ENCODE results near the gene ERBB3.
A peak's percentile ranks its signal among the peaks of the same experiment; 100 is the strongest.
"Not testable (repeated sequence)": the region's sequence is repeated elsewhere in the genome, so short reads cannot be mapped to it uniquely, and the experiment has no call there.

ERBB3 gene

GRCh38 chr12:56079723-56080555 lies at the start of gene ERBB3:
Gene ERBB3, plus strand, starts transcription at chr12:56080165. Its CDS starts 136 bp downstream, at chr12:56080301.
- peak; percentile 50 for DNase-seq (ENCODE audit: low read depth)

GRCh38 chr12:56031987-56032386 lies 48.0 kb upstream of the ERBB3 start:
- no peak for DNase-seq (ENCODE audit: low read depth)

GRCh38 chr12:56034586-56035332 lies 45.2 kb upstream of the ERBB3 start:
- DNase-seq (ENCODE audit: low read depth), result no peak

- DNase-seq (ENCODE audit: low read depth), result no peak
Observed at GRCh38 chr12:56037161-56037560, 42.8 kb upstream of the ERBB3 start.

- DNase-seq (ENCODE audit: low read depth), result no peak
Observed at GRCh38 chr12:56038022-56038655, 41.8 kb upstream of the ERBB3 start.

- no peak for DNase-seq (ENCODE audit: low read depth)
Observed at GRCh38 chr12:56040151-56040550, 39.8 kb upstream of the ERBB3 start.

GRCh38 chr12:56040963-56041551 lies 38.9 kb upstream of the ERBB3 start:
- DNase-seq (ENCODE audit: low read depth), result no peak

GRCh38 chr12:56041552-56042429 lies 38.2 kb upstream of the ERBB3 start, which contains the start of gene RPS26:
Gene RPS26, plus strand, starts transcription at chr12:56041918. Its CDS starts 249 bp downstream, at chr12:56042167.
- peak; percentile 88 for DNase-seq (ENCODE audit: low read depth)

- not testable (repeated sequence) for DNase-seq (ENCODE audit: low read depth)
Observed at GRCh38 chr12:56042430-56042813, 37.5 kb upstream of the ERBB3 start.

- DNase-seq (ENCODE audit: low read depth), result no peak
Observed at GRCh38 chr12:56042843-56043242, 37.1 kb upstream of the ERBB3 start.

- no peak for DNase-seq (ENCODE audit: low read depth)
Observed at GRCh38 chr12:56046027-56046780, 33.8 kb upstream of the ERBB3 start.

- no peak for DNase-seq (ENCODE audit: low read depth)
Observed at GRCh38 chr12:56053407-56053893, 26.5 kb upstream of the ERBB3 start.

GRCh38 chr12:56059964-56060363 lies 20.0 kb upstream of the ERBB3 start:
- not testable (repeated sequence) for DNase-seq (ENCODE audit: low read depth)

GRCh38 chr12:56061982-56062381 lies 18.0 kb upstream of the ERBB3 start:
- no peak for DNase-seq (ENCODE audit: low read depth)

GRCh38 chr12:56062996-56063395 lies 17.0 kb upstream of the ERBB3 start:
- no peak for DNase-seq (ENCODE audit: low read depth)

GRCh38 chr12:56071648-56072047 lies 8.3 kb upstream of the ERBB3 start:
- DNase-seq (ENCODE audit: low read depth), result no peak

- no peak for DNase-seq (ENCODE audit: low read depth)
Observed at GRCh38 chr12:56074396-56074795, 5.6 kb upstream of the ERBB3 start.

- DNase-seq (ENCODE audit: low read depth), result not testable (repeated sequence)
Observed at GRCh38 chr12:56077966-56078365, 2.0 kb upstream of the ERBB3 start.

- no peak for DNase-seq (ENCODE audit: low read depth)
Observed at GRCh38 chr12:56078427-56078826, 1.5 kb upstream of the ERBB3 start.
